Muscle of back (tissue), 13 donors: ENCODE data around the gene VPS36. TPM values are rescaled to one million over a fixed set of nuclear protein-coding genes. Genes with fewer than 3 reads are reported as not detected.
"Not testable (repeated sequence)": the region's sequence is repeated elsewhere in the genome, so short reads cannot be mapped to it uniquely, and the experiment has no call there.

ENCODE experiments used
- DNase-seq, 3 donors: peaks; one replicate each; pipeline versions ENCODE4 v3.0.0 to v3.0.0-alpha.2; 2013
- long read RNA-seq, 9 donors: transcript quantifications; one replicate each; lab custom pipeline, GENCODE V29; 2026
- polyA plus RNA-seq, 10 donors: library from polyadenylated mRNA; unstranded; fragments of 120-200 nt; gene quantifications; one replicate each; pipeline ENCODE4 v1.2.1, GENCODE V29; 2013; ENCODE audit not compliant: insufficient read length in 10 of 10

VPS36 gene
- polyA plus RNA-seq, result 10 to 100 TPM; 37.2 to 68.0 (median 50.0) TPM
- long read RNA-seq, donor 1, full-length matches to known transcripts, result 13 of 26 reads
- long read RNA-seq, donor 1, partial matches to known transcripts, result 13 of 26 reads
- long read RNA-seq, donor 1, other reads (novel, unspliced or antisense), result 0 of 26 reads
- long read RNA-seq, donor 2, full-length matches to known transcripts, result 10 of 10 reads
- long read RNA-seq, donor 2, partial matches to known transcripts, result 0 of 10 reads
- long read RNA-seq, donor 2, other reads (novel, unspliced or antisense), result 0 of 10 reads
- long read RNA-seq, donor 3, result 0 reads
- long read RNA-seq, donor 4, full-length matches to known transcripts, result 5 of 10 reads
- long read RNA-seq, donor 4, partial matches to known transcripts, result 5 of 10 reads
- long read RNA-seq, donor 4, other reads (novel, unspliced or antisense), result 0 of 10 reads
- long read RNA-seq, donor 5, full-length matches to known transcripts, result 10 of 35 reads
- long read RNA-seq, donor 5, partial matches to known transcripts, result 25 of 35 reads
- long read RNA-seq, donor 5, other reads (novel, unspliced or antisense), result 0 of 35 reads
- long read RNA-seq, donor 6, full-length matches to known transcripts, result 13 of 21 reads
- long read RNA-seq, donor 6, partial matches to known transcripts, result 8 of 21 reads
- long read RNA-seq, donor 6, other reads (novel, unspliced or antisense), result 0 of 21 reads
- long read RNA-seq, donor 7, full-length matches to known transcripts, result 5 of 13 reads
- long read RNA-seq, donor 7, partial matches to known transcripts, result 8 of 13 reads
- long read RNA-seq, donor 7, other reads (novel, unspliced or antisense), result 0 of 13 reads
- long read RNA-seq, donor 8, full-length matches to known transcripts, result 4 of 12 reads
- long read RNA-seq, donor 8, partial matches to known transcripts, result 8 of 12 reads
- long read RNA-seq, donor 8, other reads (novel, unspliced or antisense), result 0 of 12 reads
- long read RNA-seq, donor 9, full-length matches to known transcripts, result 1 of 1 reads
- long read RNA-seq, donor 9, partial matches to known transcripts, result 0 of 1 reads
- long read RNA-seq, donor 9, other reads (novel, unspliced or antisense), result 0 of 1 reads

- peak; percentile 96 to 99 (median 99) for DNase-seq
Observed at GRCh38 chr13:52450012-52450792, at the start of gene VPS36. TSS of gene VPS36 (minus strand) at chr13:52450634. CDS start at chr13:52450594, 40 bp downstream.

GRCh38 chr13:52497979-52498378, 47.5 kb upstream of the VPS36 start:
- DNase-seq, result not testable (repeated sequence)

GRCh38 chr13:52494241-52494640, 43.8 kb upstream of the VPS36 start:
- not testable (repeated sequence) for DNase-seq

- DNase-seq, result not testable (repeated sequence)
Observed at GRCh38 chr13:52491015-52491414, 40.6 kb upstream of the VPS36 start.

GRCh38 chr13:52488763-52489162, 38.3 kb upstream of the VPS36 start:
- DNase-seq, result not testable (repeated sequence)

- DNase-seq, result not testable (repeated sequence)
Observed at GRCh38 chr13:52487078-52487477, 36.6 kb upstream of the VPS36 start.

GRCh38 chr13:52480677-52481428, 30.4 kb upstream of the VPS36 start:
- DNase-seq, result not testable (repeated sequence)

GRCh38 chr13:52468487-52468886, 18.1 kb upstream of the VPS36 start:
- DNase-seq, result not testable (repeated sequence)

GRCh38 chr13:52463526-52463925, 13.1 kb upstream of the VPS36 start:
- no peak for DNase-seq

GRCh38 chr13:52461265-52461664, 10.8 kb upstream of the VPS36 start:
- DNase-seq, result no peak

GRCh38 chr13:52459668-52460067, 9.2 kb upstream of the VPS36 start:
- DNase-seq, result no peak

GRCh38 chr13:52455677-52456041, 5.2 kb upstream of the VPS36 start:
- DNase-seq, result peak; percentile 59 to 93 (median 79)

GRCh38 chr13:52454820-52455676, 4.6 kb upstream of the VPS36 start, which contains the start of gene CKAP2:
TSS of gene CKAP2 (plus strand) at chr13:52455478. CDS start at chr13:52455557, 79 bp downstream.
- peak; percentile 94 to 98 (median 96) for DNase-seq

GRCh38 chr13:52454459-52454819, 4.0 kb upstream of the VPS36 start:
- peak in 2 of 3 donors; percentile 21 to 34 for DNase-seq

GRCh38 chr13:52452470-52452869, 2.0 kb upstream of the VPS36 start:
- DNase-seq, result no peak

GRCh38 chr13:52451135-52451804, 836 bp upstream of the VPS36 start:
- no peak for DNase-seq

GRCh38 chr13:52450793-52451116, 321 bp upstream of the VPS36 start:
- DNase-seq, result no peak

GRCh38 chr13:52449331-52450011, 963 bp downstream of the VPS36 start:
- no peak for DNase-seq
